ENCODE measurements around the gene BRI3BP.
A peak's percentile ranks its signal among the peaks of the same experiment; 100 is the strongest.

Gene BRI3BP

GRCh38 chr12:124993626-124994436 is at the start of gene BRI3BP:
TSS of gene BRI3BP (plus strand) at chr12:124993645. CDS start at chr12:124993791, 146 bp downstream.
- peak; percentile 8 for DNase-seq (ENCODE audit: low read depth)

GRCh38 chr12:124946447-124946793 is 47.0 kb upstream of the BRI3BP start:
- no peak for DNase-seq (ENCODE audit: low read depth)

GRCh38 chr12:124947013-124947412 is 46.4 kb upstream of the BRI3BP start:
- DNase-seq (ENCODE audit: low read depth): no peak

GRCh38 chr12:124947561-124948398 is 45.7 kb upstream of the BRI3BP start:
- DNase-seq (ENCODE audit: low read depth): no peak

- no peak for DNase-seq (ENCODE audit: low read depth)
Observed at GRCh38 chr12:124949066-124949465, 44.4 kb upstream of the BRI3BP start.

- no peak for DNase-seq (ENCODE audit: low read depth)
Observed at GRCh38 chr12:124949779-124950728, 43.4 kb upstream of the BRI3BP start.

GRCh38 chr12:124952295-124952694 is 41.1 kb upstream of the BRI3BP start:
- DNase-seq (ENCODE audit: low read depth): no peak

- no peak for DNase-seq (ENCODE audit: low read depth)
Observed at GRCh38 chr12:124952801-124953200, 40.6 kb upstream of the BRI3BP start.

GRCh38 chr12:124953689-124954405 is 39.6 kb upstream of the BRI3BP start:
- no peak for DNase-seq (ENCODE audit: low read depth)

GRCh38 chr12:124954771-124955170 is 38.7 kb upstream of the BRI3BP start:
- DNase-seq (ENCODE audit: low read depth): no peak

- DNase-seq (ENCODE audit: low read depth): no peak
Observed at GRCh38 chr12:124956571-124956970, 36.9 kb upstream of the BRI3BP start.

GRCh38 chr12:124961055-124961454 is 32.4 kb upstream of the BRI3BP start:
- DNase-seq (ENCODE audit: low read depth): no peak

- DNase-seq (ENCODE audit: low read depth): no peak
Observed at GRCh38 chr12:124963211-124963610, 30.2 kb upstream of the BRI3BP start.

- DNase-seq (ENCODE audit: low read depth): no peak
Observed at GRCh38 chr12:124964251-124964650, 29.2 kb upstream of the BRI3BP start.

GRCh38 chr12:124964836-124965462 is 28.5 kb upstream of the BRI3BP start:
- no peak for DNase-seq (ENCODE audit: low read depth)

- no peak for DNase-seq (ENCODE audit: low read depth)
Observed at GRCh38 chr12:124967016-124967739, 26.3 kb upstream of the BRI3BP start.

- DNase-seq (ENCODE audit: low read depth): no peak
Observed at GRCh38 chr12:124968656-124969055, 24.8 kb upstream of the BRI3BP start.

- DNase-seq (ENCODE audit: low read depth): no peak
Observed at GRCh38 chr12:124970647-124971402, 22.6 kb upstream of the BRI3BP start.

GRCh38 chr12:124971603-124972002 is 21.8 kb upstream of the BRI3BP start:
- no peak for DNase-seq (ENCODE audit: low read depth)

Data from stimulated activated CD8-positive, alpha-beta memory T cell treated with anti-CD3 and anti-CD28 coated beads, Interleukin-4, amount 100 ng/mL, for 24 hours (primary cell).